Liver (tissue), 9 donors: Measurements from ENCODE around the gene WSCD2. TPM values are rescaled to one million over a fixed set of nuclear protein-coding genes. Genes with fewer than 3 reads are reported as not detected.

Experiments used
- DNase-seq: peaks from one replicate; pipeline ENCODE4 v3.0.0-alpha.2; 2017; ENCODE audit warnings: low spot score
- H3K27ac ChIP-seq, 2 donors: one replicate each; pipeline ENCODE4 v1.7.0; 2013; ENCODE audit warnings: inconsistent platforms in 2 of 2, low read length in 2 of 2, control low read depth in 1 of 2, low read depth in 1 of 2, mild to moderate bottlenecking in 1 of 2
- H3K27me3 ChIP-seq, 4 donors: one replicate each; pipeline versions ENCODE4 v1.6.1 to v1.7.0; 2013; ENCODE audit warnings: low read length in 3 of 4, inconsistent platforms in 1 of 4, mild to moderate bottlenecking in 1 of 4, moderate library complexity in 1 of 4; ENCODE audit not compliant: control insufficient read depth in 4 of 4, insufficient read depth in 4 of 4
- H3K36me3 ChIP-seq, 4 donors: one replicate each; pipeline versions ENCODE4 v1.6.1 to v1.7.0; 2013; ENCODE audit warnings: low read length in 3 of 4, mild to moderate bottlenecking in 3 of 4, low read depth in 1 of 4, moderate library complexity in 1 of 4; ENCODE audit not compliant: control insufficient read depth in 4 of 4, insufficient read depth in 3 of 4
- H3K4me1 ChIP-seq, 4 donors: one replicate each; pipeline versions ENCODE4 v1.6.1 to v1.7.0; 2013; ENCODE audit warnings: low read length in 3 of 4, mild to moderate bottlenecking in 3 of 4, moderate library complexity in 1 of 4; ENCODE audit not compliant: control insufficient read depth in 4 of 4, insufficient read depth in 4 of 4
- H3K4me3 ChIP-seq, 3 donors: one replicate each; pipeline versions ENCODE4 v1.6.1 to v1.7.0; 2013; ENCODE audit warnings: low read length in 3 of 3, control low read depth in 1 of 3, low read depth in 1 of 3, mild to moderate bottlenecking in 1 of 3
- H3K9ac ChIP-seq, 2 donors: one replicate each; pipeline ENCODE4 v1.7.0; 2013; ENCODE audit warnings: low read length in 2 of 2, mild to moderate bottlenecking in 2 of 2, moderate library complexity in 2 of 2, control low read depth in 1 of 2, low read depth in 1 of 2
- H3K9me3 ChIP-seq, 4 donors: one replicate each; pipeline versions ENCODE4 v1.6.1 to v1.7.0; 2013; ENCODE audit warnings: low read length in 3 of 4; ENCODE audit not compliant: control insufficient read depth in 4 of 4
- EGR1 ChIP-seq, 2 donors: IDR thresholded peaks; 2 replicates each; pipeline ENCODE4 v1.6.1; 2016 to 2018; ENCODE audit warnings: antibody characterized with exemption in 2 of 2, low read depth in 2 of 2
- FOXA1 ChIP-seq: IDR thresholded peaks from 2 replicates; pipeline ENCODE4 v1.6.1; 2016; ENCODE audit warnings: antibody characterized with exemption
- FOXA2 ChIP-seq: IDR thresholded peaks from 2 replicates; pipeline ENCODE4 v1.6.1; 2016; ENCODE audit warnings: antibody characterized with exemption
- HNF4A ChIP-seq, 2 donors: conservative IDR thresholded peaks; 2 replicates each; pipeline ENCODE4 v1.6.1; 2016; ENCODE audit warnings: antibody characterized with exemption in 2 of 2, mild to moderate bottlenecking in 2 of 2
- JUND ChIP-seq, 2 donors: IDR thresholded peaks; 2 replicates each; pipeline ENCODE4 v1.6.1; 2016; ENCODE audit warnings: antibody characterized with exemption in 2 of 2
- MAX ChIP-seq: IDR thresholded peaks from 2 replicates; pipeline ENCODE4 v1.6.1; 2016; ENCODE audit warnings: antibody characterized with exemption
- NR2F2 ChIP-seq: IDR thresholded peaks from 2 replicates; pipeline ENCODE4 v1.6.1; 2016; ENCODE audit warnings: antibody characterized with exemption
- RAD21 ChIP-seq, 2 donors: IDR thresholded peaks; 2 replicates each; pipeline ENCODE4 v1.6.1; 2016; ENCODE audit warnings: antibody characterized with exemption in 2 of 2, mild to moderate bottlenecking in 2 of 2
- RXRA ChIP-seq, 2 donors: IDR thresholded peaks; 2 replicates each; pipeline ENCODE4 v1.6.1; 2017 to 2018; ENCODE audit warnings: antibody characterized with exemption in 2 of 2, mild to moderate bottlenecking in 1 of 2
- SP1 ChIP-seq: IDR thresholded peaks from 2 replicates; pipeline ENCODE4 v1.6.1; 2018; ENCODE audit warnings: antibody characterized with exemption, mild to moderate bottlenecking
- TAF1 ChIP-seq: conservative IDR thresholded peaks from 2 replicates; pipeline ENCODE4 v1.6.1; 2016; ENCODE audit warnings: antibody characterized with exemption, mild to moderate bottlenecking
- YY1 ChIP-seq: IDR thresholded peaks from 2 replicates; pipeline ENCODE4 v1.6.1; 2016; ENCODE audit warnings: antibody characterized with exemption, mild to moderate bottlenecking
- ZBTB33 ChIP-seq: IDR thresholded peaks from 2 replicates; pipeline ENCODE4 v1.6.1; 2016; ENCODE audit warnings: antibody characterized with exemption
- WGBS: extraction: QIAGEN DNeasy Blood & Tissue Kit; methylation state at CpG from one replicate; pipeline ENCODE4 v1.1.7; 2013; 5-methylcytosine and 5-hydroxymethylcytosine counted together
- polyA plus RNA-seq, 2 donors: library from polyadenylated mRNA; stranded (reverse) in 1 of 2; unstranded in 1 of 2; fragments of 200-250 nt in 1 of 2; fragments of >200 nt in 1 of 2; fragmentation: Nextera tagmentation in 1 of 2; extraction: Ambion mirVana in 1 of 2; gene quantifications; one replicate each; pipeline versions ENCODE4 v1.2.1 to v1.2.3, GENCODE V29; 2013 to 2015
- total RNA-seq, 2 donors: library from RNA; depleted of rRNA; stranded (reverse); fragments of >200 nt; gene quantifications; one replicate each; pipeline ENCODE4 v1.2.3, GENCODE V29; 2014
- TF ChIP-seq, protein P1 (sequence below): fragments of 150-350 bp; IDR thresholded peaks from 2 replicates; pipeline ENCODE4 v1.5.1; 2017; ENCODE audit warnings: improper control_type of control experiment, low read depth, low read length; ENCODE audit not compliant: missing input control
- TF ChIP-seq, protein P2 (sequence below): IDR thresholded peaks from 2 replicates; pipeline ENCODE4 v1.6.1; 2016; ENCODE audit warnings: antibody characterized with exemption, mild to moderate bottlenecking
- donor health status: healthy.
- donor health status: healthy.
- donor health status: healthy.
- donor health status: healthy.
- donor health status: healthy.

WSCD2 gene
- total and polyA plus RNA-seq, 4 donors: under 0.01 to 0.09 (median 0.05) TPM; not detected in 1

DNA sequence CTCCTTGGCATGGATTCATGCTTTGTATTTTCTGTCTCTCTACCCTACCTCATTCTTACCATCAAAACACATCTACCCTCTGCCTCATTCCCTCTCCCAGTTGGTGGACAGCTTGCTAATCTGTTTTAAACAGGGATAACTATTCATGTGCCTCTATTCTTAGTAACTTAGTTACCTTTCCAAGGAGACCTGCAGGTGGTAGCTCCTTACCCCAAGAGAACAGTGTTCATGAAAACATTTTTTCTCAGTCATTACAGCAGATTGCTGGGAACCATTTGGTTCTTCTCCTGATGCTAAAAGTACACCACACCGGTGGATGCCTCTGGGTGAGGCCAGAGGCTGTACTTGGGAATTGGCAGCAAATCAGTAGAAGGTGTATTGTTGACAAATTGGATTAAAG lies 137.0 kb downstream of the WSCD2 start:
- Histone ChIP-seq H3K27me3 (peaks cover 0 to 7% (median 1%) of the 10 kb centered on the region in 4 donors), H3K4me3 (no peak overlapping the region), H3K36me3 (no peaks in the 10 kb centered on the region), H3K4me1 (no peaks in the 10 kb centered on the region), H3K9me3 (peaks cover 1 to 5% (median 3%) of the 10 kb centered on the region in 4 donors), H3K9ac (no peak overlapping the region), H3K27ac (no peak overlapping the region)
- TF ChIP-seq SP1 (no peak), FOXA1 (no peak), TAF1 (no peak), NR2F2 (no peak), YY1 (no peak), HNF4A (conservative IDR thresholded peaks at IDR 0.05) (no peak)
- no peak for DNase-seq
- 55% methylated on average over 1 of the region's 1 CpG for WGBS

GRCh38 chr12:108267450-108267849 lies 138.4 kb downstream of the WSCD2 start:
- Histone ChIP-seq H3K27me3 (peaks cover 0 to 7% (median 1%) of the 10 kb centered on the region in 4 donors), H3K9me3 (peaks cover 0 to 2% (median 2%) of the 10 kb centered on the region in 4 donors), H3K27ac (no peak overlapping the region), H3K4me1 (no peaks in the 10 kb centered on the region), H3K9ac (no peak overlapping the region), H3K4me3 (no peak overlapping the region), H3K36me3 (no peaks in the 10 kb centered on the region)
- DNase-seq: no peak
- WGBS: 71% methylated on average over 4 of the region's 4 CpGs
- TF ChIP-seq ZBTB33: no peak
- no peak for TF ChIP-seq SP1
- TF ChIP-seq, protein P1, sequence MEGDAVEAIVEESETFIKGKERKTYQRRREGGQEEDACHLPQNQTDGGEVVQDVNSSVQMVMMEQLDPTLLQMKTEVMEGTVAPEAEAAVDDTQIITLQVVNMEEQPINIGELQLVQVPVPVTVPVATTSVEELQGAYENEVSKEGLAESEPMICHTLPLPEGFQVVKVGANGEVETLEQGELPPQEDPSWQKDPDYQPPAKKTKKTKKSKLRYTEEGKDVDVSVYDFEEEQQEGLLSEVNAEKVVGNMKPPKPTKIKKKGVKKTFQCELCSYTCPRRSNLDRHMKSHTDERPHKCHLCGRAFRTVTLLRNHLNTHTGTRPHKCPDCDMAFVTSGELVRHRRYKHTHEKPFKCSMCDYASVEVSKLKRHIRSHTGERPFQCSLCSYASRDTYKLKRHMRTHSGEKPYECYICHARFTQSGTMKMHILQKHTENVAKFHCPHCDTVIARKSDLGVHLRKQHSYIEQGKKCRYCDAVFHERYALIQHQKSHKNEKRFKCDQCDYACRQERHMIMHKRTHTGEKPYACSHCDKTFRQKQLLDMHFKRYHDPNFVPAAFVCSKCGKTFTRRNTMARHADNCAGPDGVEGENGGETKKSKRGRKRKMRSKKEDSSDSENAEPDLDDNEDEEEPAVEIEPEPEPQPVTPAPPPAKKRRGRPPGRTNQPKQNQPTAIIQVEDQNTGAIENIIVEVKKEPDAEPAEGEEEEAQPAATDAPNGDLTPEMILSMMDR: no peak
- no peak for TF ChIP-seq FOXA1
- TF ChIP-seq JUND (IDR thresholded peaks at IDR 0.05): no peak
- TF ChIP-seq, protein P2, sequence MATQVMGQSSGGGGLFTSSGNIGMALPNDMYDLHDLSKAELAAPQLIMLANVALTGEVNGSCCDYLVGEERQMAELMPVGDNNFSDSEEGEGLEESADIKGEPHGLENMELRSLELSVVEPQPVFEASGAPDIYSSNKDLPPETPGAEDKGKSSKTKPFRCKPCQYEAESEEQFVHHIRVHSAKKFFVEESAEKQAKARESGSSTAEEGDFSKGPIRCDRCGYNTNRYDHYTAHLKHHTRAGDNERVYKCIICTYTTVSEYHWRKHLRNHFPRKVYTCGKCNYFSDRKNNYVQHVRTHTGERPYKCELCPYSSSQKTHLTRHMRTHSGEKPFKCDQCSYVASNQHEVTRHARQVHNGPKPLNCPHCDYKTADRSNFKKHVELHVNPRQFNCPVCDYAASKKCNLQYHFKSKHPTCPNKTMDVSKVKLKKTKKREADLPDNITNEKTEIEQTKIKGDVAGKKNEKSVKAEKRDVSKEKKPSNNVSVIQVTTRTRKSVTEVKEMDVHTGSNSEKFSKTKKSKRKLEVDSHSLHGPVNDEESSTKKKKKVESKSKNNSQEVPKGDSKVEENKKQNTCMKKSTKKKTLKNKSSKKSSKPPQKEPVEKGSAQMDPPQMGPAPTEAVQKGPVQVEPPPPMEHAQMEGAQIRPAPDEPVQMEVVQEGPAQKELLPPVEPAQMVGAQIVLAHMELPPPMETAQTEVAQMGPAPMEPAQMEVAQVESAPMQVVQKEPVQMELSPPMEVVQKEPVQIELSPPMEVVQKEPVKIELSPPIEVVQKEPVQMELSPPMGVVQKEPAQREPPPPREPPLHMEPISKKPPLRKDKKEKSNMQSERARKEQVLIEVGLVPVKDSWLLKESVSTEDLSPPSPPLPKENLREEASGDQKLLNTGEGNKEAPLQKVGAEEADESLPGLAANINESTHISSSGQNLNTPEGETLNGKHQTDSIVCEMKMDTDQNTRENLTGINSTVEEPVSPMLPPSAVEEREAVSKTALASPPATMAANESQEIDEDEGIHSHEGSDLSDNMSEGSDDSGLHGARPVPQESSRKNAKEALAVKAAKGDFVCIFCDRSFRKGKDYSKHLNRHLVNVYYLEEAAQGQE: no peak
- TF ChIP-seq TAF1: no peak
- TF ChIP-seq RXRA (IDR thresholded peaks at IDR 0.05): no peak
- TF ChIP-seq HNF4A (conservative IDR thresholded peaks at IDR 0.05): no peak
- no peak for TF ChIP-seq RAD21 (IDR thresholded peaks at IDR 0.05)
- TF ChIP-seq YY1: no peak
- no peak for TF ChIP-seq EGR1 (IDR thresholded peaks at IDR 0.05; ENCODE audit: low read depth in 2 of 2)
- no peak for TF ChIP-seq FOXA2
- TF ChIP-seq NR2F2: no peak
- TF ChIP-seq MAX: no peak
